Trophoblast cell (in vitro differentiated cells and primary cell): ENCODE results near the gene DPY19L1.
A peak's percentile ranks its signal among the peaks of the same experiment; 100 is the strongest.

ENCODE experiments used
- DNase-seq, 2 donors: peaks; one replicate each; pipeline ENCODE4 v3.0.0-alpha.2; 2016
- H2AFZ ChIP-seq: 2 replicates; pipeline ENCODE4 v1.6.1; 2013; ENCODE audit warnings: low read length, moderate library complexity, mild to moderate bottlenecking; ENCODE audit not compliant: insufficient read depth, poor library complexity
- H2AK5ac ChIP-seq: 2 replicates; pipeline ENCODE4 v1.6.1; 2013; ENCODE audit warnings: mild to moderate bottlenecking, low read length
- H2BK120ac ChIP-seq: 2 replicates; pipeline ENCODE4 v1.6.1; 2013; ENCODE audit warnings: low read length, mild to moderate bottlenecking, moderate library complexity; ENCODE audit not compliant: insufficient read depth, poor library complexity
- H2BK12ac ChIP-seq: 2 replicates; pipeline ENCODE4 v1.6.1; 2013; ENCODE audit warnings: mild to moderate bottlenecking, low read length, moderate library complexity
- H2BK5ac ChIP-seq: 2 replicates; pipeline ENCODE4 v1.6.1; 2013; ENCODE audit warnings: low read length, low read depth, moderate library complexity, mild to moderate bottlenecking; ENCODE audit not compliant: poor library complexity
- H3K14ac ChIP-seq: 2 replicates; pipeline ENCODE4 v1.6.1; 2013; ENCODE audit warnings: mild to moderate bottlenecking, low read length
- H3K18ac ChIP-seq: 2 replicates; pipeline ENCODE4 v1.6.1; 2013; ENCODE audit warnings: mild to moderate bottlenecking, low read length
- H3K23ac ChIP-seq: 2 replicates; pipeline ENCODE4 v1.6.1; 2013; ENCODE audit warnings: low read length
- H3K27ac ChIP-seq: 2 replicates; pipeline ENCODE4 v1.5.1; 2013; ENCODE audit warnings: low read depth, mild to moderate bottlenecking, inconsistent platforms, low read length, moderate library complexity
- H3K27me3 ChIP-seq: 2 replicates; pipeline ENCODE4 v1.6.1; 2013; ENCODE audit warnings: inconsistent platforms, mild to moderate bottlenecking, low read length, moderate library complexity; ENCODE audit not compliant: insufficient read depth
- H3K36me3 ChIP-seq, 2 experiments: 1 replicate in 1 of 2; 2 replicates in 1 of 2; pipeline ENCODE4 v1.6.1; 2013; ENCODE audit warnings: low read length in 2 of 2, mild to moderate bottlenecking in 2 of 2, moderate library complexity in 1 of 2; ENCODE audit not compliant: insufficient read depth in 2 of 2, control insufficient read depth in 1 of 2
- H3K4ac ChIP-seq: 2 replicates; pipeline ENCODE4 v1.6.1; 2013; ENCODE audit warnings: low read depth, mild to moderate bottlenecking, low read length, moderate library complexity
- H3K4me1 ChIP-seq, 2 experiments: 1 replicate in 1 of 2; 2 replicates in 1 of 2; pipeline ENCODE4 v1.6.1; 2013; ENCODE audit warnings: low read length in 2 of 2, mild to moderate bottlenecking in 2 of 2, moderate library complexity in 1 of 2; ENCODE audit not compliant: insufficient read depth in 2 of 2, control insufficient read depth in 1 of 2
- H3K4me2 ChIP-seq: 2 replicates; pipeline ENCODE4 v1.6.1; 2013; ENCODE audit warnings: inconsistent platforms, mild to moderate bottlenecking, low read length, moderate library complexity
- H3K4me3 ChIP-seq: 2 replicates; pipeline ENCODE4 v1.5.1; 2013; ENCODE audit warnings: mild to moderate bottlenecking, low read depth, low read length, inconsistent platforms
- H3K79me1 ChIP-seq: one replicate; pipeline ENCODE4 v1.6.1; 2013; ENCODE audit warnings: low read length
- H3K79me2 ChIP-seq: 2 replicates; pipeline ENCODE4 v1.6.1; 2013; ENCODE audit warnings: low read length, mild to moderate bottlenecking; ENCODE audit not compliant: control insufficient read depth, insufficient read depth, poor library complexity
- H3K9ac ChIP-seq: 2 replicates; pipeline ENCODE4 v1.6.1; 2013; ENCODE audit warnings: mild to moderate bottlenecking, low read length
- H3K9me3 ChIP-seq: 2 replicates; pipeline ENCODE4 v1.6.1; 2013; ENCODE audit warnings: low read depth, mild to moderate bottlenecking, control low read depth, inconsistent platforms, low read length; ENCODE audit not compliant: insufficient read depth
- H4K12ac ChIP-seq: 2 replicates; pipeline ENCODE4 v1.6.1; 2013; ENCODE audit warnings: low read depth, mild to moderate bottlenecking, low read length, moderate library complexity
- H4K8ac ChIP-seq: 2 replicates; pipeline ENCODE4 v1.6.1; 2013; ENCODE audit warnings: low read depth, mild to moderate bottlenecking, low read length, moderate library complexity
- H4K91ac ChIP-seq: one replicate; pipeline ENCODE4 v1.6.1; 2013; ENCODE audit warnings: low read depth, mild to moderate bottlenecking, low read length, moderate library complexity
- WGBS: extraction: QIAGEN DNeasy Blood & Tissue Kit; methylation state at CpG from one replicate; pipeline ENCODE4 v1.1.7; 2013; ENCODE audit warnings: missing lambda C conversion rate; ENCODE audit not compliant: insufficient read length, insufficient coverage; ENCODE audit errors: extremely low coverage; 5-methylcytosine and 5-hydroxymethylcytosine counted together

Gene DPY19L1

GRCh38 chr7:34900891-34901513, 136.3 kb downstream of the DPY19L1 start:
- Histone ChIP-seq H3K27me3 (no peaks in the 10 kb centered on the region), H2BK12ac (no peak overlapping the region), H2AFZ (no peak overlapping the region), H3K9me3 (no peaks in the 10 kb centered on the region), H3K4me3 (no peak overlapping the region), H3K4me1 (no peaks in the 10 kb centered on the region), H4K12ac (no peak overlapping the region), H3K36me3 (no peaks in the 10 kb centered on the region), H4K91ac (no peak overlapping the region), H4K8ac (no peak overlapping the region), H3K27ac (no peak overlapping the region), H2BK5ac (no peak overlapping the region), H3K79me1 (no peaks in the 10 kb centered on the region), H3K23ac (no peak overlapping the region), H3K14ac (no peak overlapping the region), H3K4me2 (no peak overlapping the region), H3K18ac (no peak overlapping the region), H2AK5ac (no peak overlapping the region), H3K4ac (no peak overlapping the region), H2BK120ac (no peak overlapping the region), H3K79me2 (no peaks in the 10 kb centered on the region), H3K9ac (no peak overlapping the region)
- no CpG with 5 or more reads among the region's 4 CpGs for WGBS
- no peak for DNase-seq

- H3K18ac ChIP-seq: no peak overlapping the region
Measured at GRCh38 chr7:34895202-34895601, 142.1 kb downstream of the DPY19L1 start.

GRCh38 chr7:34889951-34890350, 147.3 kb downstream of the DPY19L1 start:
- no peak for DNase-seq
- no CpG with 5 or more reads among the region's 1 CpG for WGBS
- H4K12ac ChIP-seq: no peak overlapping the region
- H3K27ac ChIP-seq: no peak overlapping the region
- no peak overlapping the region for H4K91ac ChIP-seq
- H3K27me3 ChIP-seq: no peaks in the 10 kb centered on the region
- H3K4me2 ChIP-seq: no peak overlapping the region
- H3K4ac ChIP-seq: no peak overlapping the region
- H3K18ac ChIP-seq: no peak overlapping the region
- H3K79me1 ChIP-seq: no peaks in the 10 kb centered on the region
- no peak overlapping the region for H4K8ac ChIP-seq
- no peak overlapping the region for H2BK120ac ChIP-seq
- no peak overlapping the region for H3K9ac ChIP-seq
- H3K36me3 ChIP-seq: no peaks in the 10 kb centered on the region
- no peaks in the 10 kb centered on the region for H3K79me2 ChIP-seq
- no peak overlapping the region for H3K14ac ChIP-seq
- no peak overlapping the region for H2AK5ac ChIP-seq
- peaks cover 0 to 7% of the 10 kb centered on the region in 2 experiments for H3K4me1 ChIP-seq
- no peak overlapping the region for H3K4me3 ChIP-seq
- no peak overlapping the region for H2BK12ac ChIP-seq
- H2BK5ac ChIP-seq: no peak overlapping the region
- H3K9me3 ChIP-seq: peaks cover 2% of the 10 kb centered on the region
- no peak overlapping the region for H2AFZ ChIP-seq
- H3K23ac ChIP-seq: no peak overlapping the region

More at GRCh38 chr7:34895202-34895601, 142.1 kb downstream of the DPY19L1 start:
- Histone ChIP-seq H2AK5ac (no peak overlapping the region), H3K23ac (no peak overlapping the region), H3K27me3 (no peaks in the 10 kb centered on the region), H3K27ac (no peak overlapping the region), H2AFZ (no peak overlapping the region), H3K4me1 (peaks cover 0 to 7% of the 10 kb centered on the region in 2 experiments), H3K79me1 (no peaks in the 10 kb centered on the region), H3K79me2 (no peaks in the 10 kb centered on the region), H2BK120ac (no peak overlapping the region), H3K36me3 (no peaks in the 10 kb centered on the region), H3K4me3 (no peak overlapping the region), H4K12ac (no peak overlapping the region), H4K91ac (no peak overlapping the region), H4K8ac (no peak overlapping the region), H2BK5ac (no peak overlapping the region), H3K9ac (no peak overlapping the region), H3K14ac (no peak overlapping the region), H3K9me3 (peaks cover 9% of the 10 kb centered on the region), H3K4me2 (no peak overlapping the region), H3K4ac (no peak overlapping the region), H2BK12ac (no peak overlapping the region)
- DNase-seq: no peak

- peak; percentile 16 to 51 for DNase-seq
- H4K91ac ChIP-seq: no peak overlapping the region
- no peak overlapping the region for H4K12ac ChIP-seq
- H4K8ac ChIP-seq: no peak overlapping the region
- no peak overlapping the region for H3K4ac ChIP-seq
- no peak overlapping the region for H3K4me2 ChIP-seq
- H2BK120ac ChIP-seq: no peak overlapping the region
- no peak overlapping the region for H3K4me3 ChIP-seq
- no peaks in the 10 kb centered on the region for H3K79me2 ChIP-seq
- no peak overlapping the region for H3K27ac ChIP-seq
- H3K23ac ChIP-seq: no peak overlapping the region
- peaks cover 4% of the 10 kb centered on the region for H3K9me3 ChIP-seq
- H2AK5ac ChIP-seq: no peak overlapping the region
- peaks cover 0 to 7% of the 10 kb centered on the region in 2 experiments for H3K4me1 ChIP-seq
- H3K18ac ChIP-seq: no peak overlapping the region
- no peaks in the 10 kb centered on the region for H3K27me3 ChIP-seq
- H3K14ac ChIP-seq: no peak overlapping the region
- no peak overlapping the region for H2BK5ac ChIP-seq
- H3K36me3 ChIP-seq: no peaks in the 10 kb centered on the region
- H3K79me1 ChIP-seq: no peaks in the 10 kb centered on the region
- H2BK12ac ChIP-seq: no peak overlapping the region
- H2AFZ ChIP-seq: no peak overlapping the region
- H3K9ac ChIP-seq: no peak overlapping the region
Measured at GRCh38 chr7:34886856-34887255, 150.4 kb downstream of the DPY19L1 start.
